ENCODE data around the gene TMEM120B.

TMEM120B gene

GRCh38 chr12:121764808-121765207 lies 52.3 kb downstream of the TMEM120B start:
- no peaks in the 10 kb centered on the region for H3K79me2 ChIP-seq (ENCODE audit: low read length)
- TF ChIP-seq, protein P1, sequence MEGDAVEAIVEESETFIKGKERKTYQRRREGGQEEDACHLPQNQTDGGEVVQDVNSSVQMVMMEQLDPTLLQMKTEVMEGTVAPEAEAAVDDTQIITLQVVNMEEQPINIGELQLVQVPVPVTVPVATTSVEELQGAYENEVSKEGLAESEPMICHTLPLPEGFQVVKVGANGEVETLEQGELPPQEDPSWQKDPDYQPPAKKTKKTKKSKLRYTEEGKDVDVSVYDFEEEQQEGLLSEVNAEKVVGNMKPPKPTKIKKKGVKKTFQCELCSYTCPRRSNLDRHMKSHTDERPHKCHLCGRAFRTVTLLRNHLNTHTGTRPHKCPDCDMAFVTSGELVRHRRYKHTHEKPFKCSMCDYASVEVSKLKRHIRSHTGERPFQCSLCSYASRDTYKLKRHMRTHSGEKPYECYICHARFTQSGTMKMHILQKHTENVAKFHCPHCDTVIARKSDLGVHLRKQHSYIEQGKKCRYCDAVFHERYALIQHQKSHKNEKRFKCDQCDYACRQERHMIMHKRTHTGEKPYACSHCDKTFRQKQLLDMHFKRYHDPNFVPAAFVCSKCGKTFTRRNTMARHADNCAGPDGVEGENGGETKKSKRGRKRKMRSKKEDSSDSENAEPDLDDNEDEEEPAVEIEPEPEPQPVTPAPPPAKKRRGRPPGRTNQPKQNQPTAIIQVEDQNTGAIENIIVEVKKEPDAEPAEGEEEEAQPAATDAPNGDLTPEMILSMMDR (IDR thresholded peaks at IDR 0.05; ENCODE audit: low read depth, low read length) = no peak
- no peak for TF ChIP-seq EZH2phosphoT487 (IDR thresholded peaks at IDR 0.05; ENCODE audit: low read depth)
- no peak overlapping the region for H2AFZ ChIP-seq (ENCODE audit: low read depth, low read length)
- no peak overlapping the region for H3K27ac ChIP-seq (ENCODE audit: low read length)
- no peaks in the 10 kb centered on the region for H3K9me3 ChIP-seq (ENCODE audit: insufficient read depth, low read length)
- no peak overlapping the region for H3K4me3 ChIP-seq (ENCODE audit: low read length)
- no peak overlapping the region for H3K9ac ChIP-seq (ENCODE audit: low read length)
- no peaks in the 10 kb centered on the region for H4K20me1 ChIP-seq (ENCODE audit: insufficient read depth, low read length)
- H3K27me3 ChIP-seq (ENCODE audit: low read depth, low read length) = no peaks in the 10 kb centered on the region
- no peak overlapping the region for H3K4me2 ChIP-seq (ENCODE audit: low read length)
- H3K36me3 ChIP-seq (replicated peaks; ENCODE audit: low read depth, low read length) = no peaks in the 10 kb centered on the region
- H3K4me1 ChIP-seq (ENCODE audit: low read length) = no peaks in the 10 kb centered on the region

GRCh38 chr12:121765573-121765972 lies 53.0 kb downstream of the TMEM120B start:
- no peaks in the 10 kb centered on the region for H3K79me2 ChIP-seq (ENCODE audit: low read length)
- H3K27ac ChIP-seq (ENCODE audit: low read length) = no peak overlapping the region
- H2AFZ ChIP-seq (ENCODE audit: low read depth, low read length) = no peak overlapping the region
- H3K4me1 ChIP-seq (ENCODE audit: low read length) = no peaks in the 10 kb centered on the region
- no peak for TF ChIP-seq EZH2phosphoT487 (IDR thresholded peaks at IDR 0.05; ENCODE audit: low read depth)
- TF ChIP-seq, protein P1 (IDR thresholded peaks at IDR 0.05; ENCODE audit: low read depth, low read length) = no peak
- no peak overlapping the region for H3K9ac ChIP-seq (ENCODE audit: low read length)
- H3K4me2 ChIP-seq (ENCODE audit: low read length) = no peak overlapping the region
- H3K9me3 ChIP-seq (ENCODE audit: insufficient read depth, low read length) = no peaks in the 10 kb centered on the region
- H3K27me3 ChIP-seq (ENCODE audit: low read depth, low read length) = no peaks in the 10 kb centered on the region
- H3K36me3 ChIP-seq (replicated peaks; ENCODE audit: low read depth, low read length) = no peaks in the 10 kb centered on the region
- no peaks in the 10 kb centered on the region for H4K20me1 ChIP-seq (ENCODE audit: insufficient read depth, low read length)
- H3K4me3 ChIP-seq (ENCODE audit: low read length) = no peak overlapping the region

DNA sequence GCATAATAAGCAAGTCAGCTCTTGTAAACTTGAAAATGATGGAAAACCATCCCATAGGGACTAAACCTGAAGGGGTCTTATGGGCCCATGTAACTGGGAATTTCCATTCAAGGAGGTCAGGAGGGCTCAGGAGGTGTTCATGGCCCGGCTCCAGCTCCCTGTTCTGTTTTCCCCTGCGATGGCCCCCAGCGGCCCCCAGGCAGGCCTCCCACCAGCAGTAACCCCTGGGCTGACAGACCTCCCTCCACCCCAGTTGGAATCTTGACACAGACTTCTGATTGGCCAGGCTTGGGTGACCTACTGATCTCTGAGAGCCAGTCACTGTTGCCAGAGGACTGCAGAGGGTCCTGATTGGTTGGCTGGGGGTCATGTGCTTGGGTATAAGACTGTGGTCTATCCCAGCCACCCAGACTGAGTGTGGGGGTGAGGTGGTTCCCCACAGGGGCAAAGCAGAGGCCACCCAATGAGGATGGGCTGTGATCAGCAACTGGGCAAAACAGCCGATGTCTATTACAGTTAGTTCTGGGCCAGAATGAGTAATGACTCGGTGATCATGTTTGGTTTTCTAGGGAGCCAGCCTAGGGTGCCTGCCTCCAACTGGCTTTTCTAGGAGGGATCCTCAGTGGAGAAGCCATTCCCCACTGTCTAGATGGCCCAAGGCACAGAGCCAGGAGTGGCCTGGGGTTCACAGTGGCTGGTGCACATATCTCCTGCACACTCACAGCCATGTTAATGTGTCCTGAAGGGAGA lies 53.9 kb downstream of the TMEM120B start:
- Histone ChIP-seq H3K9me3 (ENCODE audit: insufficient read depth, low read length) (no peaks in the 10 kb centered on the region), H3K4me2 (ENCODE audit: low read length) (no peak overlapping the region), H3K4me3 (ENCODE audit: low read length) (no peak overlapping the region), H3K9ac (ENCODE audit: low read length) (no peak overlapping the region), H3K4me1 (ENCODE audit: low read length) (no peaks in the 10 kb centered on the region), H3K27ac (ENCODE audit: low read length) (no peak overlapping the region), H3K79me2 (ENCODE audit: low read length) (no peaks in the 10 kb centered on the region), H3K36me3 (replicated peaks; ENCODE audit: low read depth, low read length) (no peaks in the 10 kb centered on the region), H4K20me1 (ENCODE audit: insufficient read depth, low read length) (no peaks in the 10 kb centered on the region), H2AFZ (ENCODE audit: low read depth, low read length) (no peak overlapping the region), H3K27me3 (ENCODE audit: low read depth, low read length) (no peaks in the 10 kb centered on the region)
- TF ChIP-seq EZH2phosphoT487 (IDR thresholded peaks at IDR 0.05; ENCODE audit: low read depth) = no peak
- TF ChIP-seq, protein P1 (IDR thresholded peaks at IDR 0.05; ENCODE audit: low read depth, low read length) = no peak

DNA sequence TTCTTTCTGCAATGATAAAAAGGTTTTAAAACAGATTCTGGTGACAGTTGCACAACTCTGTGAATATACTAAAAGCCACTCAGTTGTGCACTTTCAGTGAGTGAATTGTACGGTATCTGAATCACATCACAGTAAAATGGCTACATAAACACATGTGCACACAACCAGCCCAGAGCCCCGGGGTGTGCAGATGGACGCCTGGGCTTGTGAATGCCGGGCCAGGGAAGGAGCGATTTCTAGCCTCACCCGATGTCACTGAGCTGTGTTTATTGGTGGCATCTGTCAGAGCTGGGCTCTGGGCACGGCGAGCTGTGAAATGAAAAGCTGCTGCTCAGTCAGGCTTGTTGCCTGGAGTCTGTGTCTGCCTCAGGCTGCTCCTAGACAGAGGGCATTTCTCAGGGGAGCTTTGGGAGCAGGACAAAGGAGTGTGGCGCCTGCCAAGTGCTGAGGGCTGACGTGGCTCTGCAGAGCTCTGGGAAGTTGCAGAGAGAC lies 55.0 kb downstream of the TMEM120B start:
- TF ChIP-seq EZH2phosphoT487 (IDR thresholded peaks at IDR 0.05; ENCODE audit: low read depth) = no peak
- TF ChIP-seq, protein P1 (IDR thresholded peaks at IDR 0.05; ENCODE audit: low read depth, low read length) = no peak
- Histone ChIP-seq H2AFZ (ENCODE audit: low read depth, low read length) (no peak overlapping the region), H3K4me2 (ENCODE audit: low read length) (no peak overlapping the region), H3K36me3 (replicated peaks; ENCODE audit: low read depth, low read length) (no peaks in the 10 kb centered on the region), H3K9ac (ENCODE audit: low read length) (no peak overlapping the region), H3K27ac (ENCODE audit: low read length) (no peak overlapping the region), H3K79me2 (ENCODE audit: low read length) (no peaks in the 10 kb centered on the region), H4K20me1 (ENCODE audit: insufficient read depth, low read length) (no peaks in the 10 kb centered on the region), H3K4me1 (ENCODE audit: low read length) (no peaks in the 10 kb centered on the region), H3K27me3 (ENCODE audit: low read depth, low read length) (no peaks in the 10 kb centered on the region), H3K4me3 (ENCODE audit: low read length) (no peak overlapping the region), H3K9me3 (ENCODE audit: insufficient read depth, low read length) (no peaks in the 10 kb centered on the region)

Measured in OCI-LY3 (cell line).